Mesendoderm (in vitro differentiated cells): ENCODE measurements around the gene CLEC7A.

ENCODE experiments used
- DNase-seq: peaks from one replicate; pipeline ENCODE4 v3.0.0; 2013
- H2AK5ac ChIP-seq: 2 replicates; pipeline ENCODE4 v1.6.1; 2013; ENCODE audit warnings: low read length, inconsistent platforms
- H2BK120ac ChIP-seq: 2 replicates; pipeline ENCODE4 v1.6.1; 2013; ENCODE audit warnings: low read depth, mild to moderate bottlenecking, low read length, moderate library complexity, mixed read lengths
- H2BK15ac ChIP-seq: replicated peaks from 2 replicates; pipeline ENCODE4 v1.6.1; 2013; ENCODE audit warnings: low read depth, mild to moderate bottlenecking, moderate library complexity
- H2BK5ac ChIP-seq: 2 replicates; pipeline ENCODE4 v1.6.1; 2013; ENCODE audit warnings: low read length, inconsistent platforms
- H3K18ac ChIP-seq: 2 replicates; pipeline ENCODE4 v1.6.1; 2013; ENCODE audit warnings: mild to moderate bottlenecking, low read length, mixed read lengths
- H3K23ac ChIP-seq: one replicate; pipeline ENCODE4 v1.6.1; 2013; ENCODE audit warnings: low read length
- H3K27ac ChIP-seq: 2 replicates; pipeline ENCODE4 v1.5.1; 2013; ENCODE audit warnings: low read depth, mild to moderate bottlenecking, inconsistent platforms, low read length, moderate library complexity
- H3K27me3 ChIP-seq: 2 replicates; pipeline ENCODE4 v1.6.1; 2013; ENCODE audit warnings: low read length, control low read depth, mild to moderate bottlenecking, inconsistent platforms; ENCODE audit not compliant: insufficient read depth, poor library complexity
- H3K36me3 ChIP-seq: 2 replicates; pipeline ENCODE4 v1.6.1; 2013; ENCODE audit warnings: low read length, inconsistent platforms; ENCODE audit not compliant: control insufficient read depth, insufficient read depth
- H3K4ac ChIP-seq: one replicate; pipeline ENCODE4 v1.6.1; 2013; ENCODE audit warnings: low read depth, mild to moderate bottlenecking, low read length, moderate library complexity
- H3K4me1 ChIP-seq: 2 replicates; pipeline ENCODE4 v1.6.1; 2013; ENCODE audit warnings: low read depth, low read length, inconsistent platforms; ENCODE audit not compliant: control insufficient read depth
- H3K4me2 ChIP-seq: 2 replicates; pipeline ENCODE4 v1.6.1; 2013; ENCODE audit warnings: low read length
- H3K4me3 ChIP-seq: 2 replicates; pipeline ENCODE4 v1.5.1; 2013; ENCODE audit warnings: mild to moderate bottlenecking, low read length
- H3K56ac ChIP-seq: one replicate; pipeline ENCODE4 v1.6.1; 2013; ENCODE audit warnings: low read length
- H3K79me1 ChIP-seq: 2 replicates; pipeline ENCODE4 v1.6.1; 2013; ENCODE audit warnings: low read length, inconsistent platforms
- H3K79me2 ChIP-seq: 2 replicates; pipeline ENCODE4 v1.6.1; 2013; ENCODE audit warnings: mild to moderate bottlenecking, low read length; ENCODE audit not compliant: control insufficient read depth, insufficient read depth
- H3K9ac ChIP-seq: 2 replicates; pipeline ENCODE4 v1.6.1; 2013; ENCODE audit warnings: low read length, inconsistent platforms
- H4K5ac ChIP-seq: one replicate; pipeline ENCODE4 v1.6.1; 2013; ENCODE audit warnings: low read length
- H4K8ac ChIP-seq: one replicate; pipeline ENCODE4 v1.6.1; 2013; ENCODE audit warnings: low read depth, mild to moderate bottlenecking, control low read depth, low read length, moderate library complexity
- WGBS: extraction: QIAGEN DNeasy Blood & Tissue Kit; methylation state at CpG from one replicate; pipeline ENCODE4 v1.1.7; 2013; ENCODE audit warnings: low lambda C conversion rate, missing lambda C conversion rate; ENCODE audit not compliant: insufficient coverage; ENCODE audit errors: extremely low coverage; 5-methylcytosine and 5-hydroxymethylcytosine counted together

The CLEC7A gene

GRCh38 chr12:10072131-10072530, 57.9 kb downstream of the CLEC7A start:
- Histone ChIP-seq H4K8ac (no peak overlapping the region), H3K4ac (no peak overlapping the region), H2BK5ac (no peak overlapping the region), H3K4me3 (no peak overlapping the region), H2AK5ac (no peak overlapping the region), H3K56ac (no peak overlapping the region), H3K23ac (no peak overlapping the region), H4K5ac (no peak overlapping the region), H3K4me2 (no peak overlapping the region), H3K4me1 (no peaks in the 10 kb centered on the region), H3K27me3 (no peaks in the 10 kb centered on the region), H3K27ac (no peak overlapping the region), H2BK120ac (no peak overlapping the region), H3K36me3 (no peaks in the 10 kb centered on the region), H3K18ac (no peak overlapping the region), H3K79me2 (no peaks in the 10 kb centered on the region), H3K9ac (no peak overlapping the region), H3K79me1 (no peaks in the 10 kb centered on the region), H2BK15ac (no peak overlapping the region)
- no peak for DNase-seq
- no CpG with 5 or more reads among the region's 2 CpGs for WGBS

- no peak overlapping the region for H3K4ac ChIP-seq
- no peak overlapping the region for H3K56ac ChIP-seq
- no peak overlapping the region for H4K8ac ChIP-seq
- H2BK15ac ChIP-seq: no peak overlapping the region
- no peak overlapping the region for H3K9ac ChIP-seq
- no peak overlapping the region for H2BK5ac ChIP-seq
- no peak overlapping the region for H2BK120ac ChIP-seq
- no peaks in the 10 kb centered on the region for H3K36me3 ChIP-seq
- no peak overlapping the region for H3K27ac ChIP-seq
- no peak overlapping the region for H3K4me2 ChIP-seq
- DNase-seq: no peak
- H3K23ac ChIP-seq: no peak overlapping the region
- H4K5ac ChIP-seq: no peak overlapping the region
- no peaks in the 10 kb centered on the region for H3K4me1 ChIP-seq
- H3K79me2 ChIP-seq: no peaks in the 10 kb centered on the region
- no peaks in the 10 kb centered on the region for H3K79me1 ChIP-seq
- H3K27me3 ChIP-seq: no peaks in the 10 kb centered on the region
- H3K4me3 ChIP-seq: no peak overlapping the region
- no peak overlapping the region for H3K18ac ChIP-seq
- WGBS: no CpG with 5 or more reads among the region's 4 CpGs
- no peak overlapping the region for H2AK5ac ChIP-seq
Observed at GRCh38 chr12:10070380-10070779, 59.6 kb downstream of the CLEC7A start.

GRCh38 chr12:10069976-10070375, 60.0 kb downstream of the CLEC7A start:
- H3K23ac ChIP-seq: no peak overlapping the region
- H3K9ac ChIP-seq: no peak overlapping the region
- no peak overlapping the region for H2BK120ac ChIP-seq
- H3K79me1 ChIP-seq: no peaks in the 10 kb centered on the region
- H3K36me3 ChIP-seq: no peaks in the 10 kb centered on the region
- no peak overlapping the region for H3K18ac ChIP-seq
- H3K56ac ChIP-seq: no peak overlapping the region
- no peak overlapping the region for H3K4ac ChIP-seq
- no peak overlapping the region for H2AK5ac ChIP-seq
- no peaks in the 10 kb centered on the region for H3K79me2 ChIP-seq
- H2BK15ac ChIP-seq: no peak overlapping the region
- DNase-seq: no peak
- no peak overlapping the region for H3K27ac ChIP-seq
- H3K4me2 ChIP-seq: no peak overlapping the region
- H3K4me3 ChIP-seq: no peak overlapping the region
- no peak overlapping the region for H2BK5ac ChIP-seq
- H3K4me1 ChIP-seq: no peaks in the 10 kb centered on the region
- no CpG with 5 or more reads among the region's 3 CpGs for WGBS
- H4K5ac ChIP-seq: no peak overlapping the region
- no peaks in the 10 kb centered on the region for H3K27me3 ChIP-seq
- H4K8ac ChIP-seq: no peak overlapping the region

GRCh38 chr12:10069099-10069498, 60.9 kb downstream of the CLEC7A start:
- no CpG with 5 or more reads among the region's 4 CpGs for WGBS

GRCh38 chr12:10068644-10069043, 61.4 kb downstream of the CLEC7A start:
- H3K4me1 ChIP-seq: no peaks in the 10 kb centered on the region
- no peak overlapping the region for H2BK5ac ChIP-seq
- H3K4me2 ChIP-seq: no peak overlapping the region
- H2AK5ac ChIP-seq: no peak overlapping the region
- no peak overlapping the region for H2BK15ac ChIP-seq
- H3K27me3 ChIP-seq: no peaks in the 10 kb centered on the region
- H3K23ac ChIP-seq: no peak overlapping the region
- no peak overlapping the region for H3K9ac ChIP-seq
- no peaks in the 10 kb centered on the region for H3K79me1 ChIP-seq
- no peak overlapping the region for H3K27ac ChIP-seq
- H3K18ac ChIP-seq: no peak overlapping the region
- H3K4ac ChIP-seq: no peak overlapping the region
- no peak overlapping the region for H4K5ac ChIP-seq
- H3K79me2 ChIP-seq: no peaks in the 10 kb centered on the region
- no peak for DNase-seq
- WGBS: no CpG with 5 or more reads among the region's 1 CpG
- H4K8ac ChIP-seq: no peak overlapping the region
- no peak overlapping the region for H3K4me3 ChIP-seq
- no peak overlapping the region for H2BK120ac ChIP-seq
- H3K56ac ChIP-seq: no peak overlapping the region
- no peaks in the 10 kb centered on the region for H3K36me3 ChIP-seq

More at GRCh38 chr12:10069099-10069498, 60.9 kb downstream of the CLEC7A start:
- Histone ChIP-seq H2BK15ac (no peak overlapping the region), H3K18ac (no peak overlapping the region), H3K79me2 (no peaks in the 10 kb centered on the region), H3K4ac (no peak overlapping the region), H2BK120ac (no peak overlapping the region), H3K36me3 (no peaks in the 10 kb centered on the region), H3K27ac (no peak overlapping the region), H3K4me3 (no peak overlapping the region), H2AK5ac (no peak overlapping the region), H4K5ac (no peak overlapping the region), H3K27me3 (no peaks in the 10 kb centered on the region), H3K9ac (no peak overlapping the region), H4K8ac (no peak overlapping the region), H3K23ac (no peak overlapping the region), H3K79me1 (no peaks in the 10 kb centered on the region), H3K4me1 (no peaks in the 10 kb centered on the region), H3K56ac (no peak overlapping the region), H3K4me2 (no peak overlapping the region), H2BK5ac (no peak overlapping the region)
- DNase-seq: no peak

- Histone ChIP-seq H3K27me3 (no peaks in the 10 kb centered on the region), H3K9ac (no peak overlapping the region), H3K4me1 (no peaks in the 10 kb centered on the region), H2BK5ac (no peak overlapping the region), H2AK5ac (no peak overlapping the region), H3K79me2 (no peaks in the 10 kb centered on the region), H3K18ac (no peak overlapping the region), H3K4me2 (no peak overlapping the region), H3K79me1 (no peaks in the 10 kb centered on the region), H3K36me3 (no peaks in the 10 kb centered on the region), H2BK15ac (no peak overlapping the region), H3K23ac (no peak overlapping the region), H3K4ac (no peak overlapping the region), H3K4me3 (no peak overlapping the region), H3K27ac (no peak overlapping the region), H4K8ac (no peak overlapping the region), H4K5ac (no peak overlapping the region), H3K56ac (no peak overlapping the region), H2BK120ac (no peak overlapping the region)
- DNase-seq: no peak
- WGBS: no CpG with 5 or more reads among the region's 3 CpGs
Observed at GRCh38 chr12:10067942-10068341, 62.1 kb downstream of the CLEC7A start.
